Stimulated activated CD8-positive, alpha-beta memory T cell treated with anti-CD3 and anti-CD28 coated beads, Interleukin-4, amount 100 ng/mL, for 4 hours (primary cell): ENCODE results near the gene CREB3L4.
A peak's percentile ranks its signal among the peaks of the same experiment; 100 is the strongest.

ENCODE experiments used
- DNase-seq, 2 donors: peaks; one replicate each; pipeline ENCODE4 v3.0.0-alpha.2; 2020; ENCODE audit warnings: low read depth in 2 of 2, low spot score in 1 of 2

The CREB3L4 gene

GRCh38 chr1:153967107-153967999 is at the start of gene CREB3L4:
Gene CREB3L4, plus strand, starts transcription at chr1:153967902. Its CDS starts 624 bp downstream, at chr1:153968526.
- DNase-seq, result peak; percentile 51 to 73

- DNase-seq, result no peak
These were observed 47.5 kb upstream of the CREB3L4 start for GRCh38 chr1:153919876-153920852.

GRCh38 chr1:153921080-153921802 is 46.5 kb upstream of the CREB3L4 start:
- no peak for DNase-seq

- DNase-seq, result no peak
These were observed 46.0 kb upstream of the CREB3L4 start for GRCh38 chr1:153921803-153922075.

GRCh38 chr1:153922076-153922971 is 45.4 kb upstream of the CREB3L4 start:
- DNase-seq, result peak; percentile 14 to 43

- peak; percentile 97 to 99 for DNase-seq
These were observed 44.5 kb upstream of the CREB3L4 start, which contains the start of gene GATAD2B for GRCh38 chr1:153922972-153923925. Gene GATAD2B, minus strand, starts transcription at chr1:153922972. Its CDS starts 94,625 bp downstream, at chr1:153828347.

- no peak for DNase-seq
These were observed 41.3 kb upstream of the CREB3L4 start for GRCh38 chr1:153926405-153926804.

GRCh38 chr1:153928245-153928644 is 39.5 kb upstream of the CREB3L4 start:
- no peak for DNase-seq

GRCh38 chr1:153928791-153929341 is 38.8 kb upstream of the CREB3L4 start:
- DNase-seq, result no peak

- no peak for DNase-seq
These were observed 38.3 kb upstream of the CREB3L4 start for GRCh38 chr1:153929426-153929825.

- DNase-seq, result no peak
These were observed 37.4 kb upstream of the CREB3L4 start for GRCh38 chr1:153929981-153930948.

- no peak for DNase-seq
These were observed 35.3 kb upstream of the CREB3L4 start for GRCh38 chr1:153932156-153933131.

- DNase-seq, result no peak
These were observed 34.3 kb upstream of the CREB3L4 start for GRCh38 chr1:153933430-153933829.

- no peak for DNase-seq
These were observed 33.7 kb upstream of the CREB3L4 start for GRCh38 chr1:153933955-153934354.

GRCh38 chr1:153934746-153935145 is 33.0 kb upstream of the CREB3L4 start:
- no peak for DNase-seq
